Inflammatory macrophage treated with lipopolysaccharide for 1 hour (primary cell): ENCODE data around the gene PRKCE.
"Not testable (repeated sequence)": the region's sequence is repeated elsewhere in the genome, so short reads cannot be mapped to it uniquely, and the experiment has no call there.

Experiments
- DNase-seq, 2 donors: peaks; one replicate each; pipeline ENCODE4 v3.0.0-alpha.2; 2020 to 2022

The PRKCE gene

GRCh38 chr2:45843136-45843535 is 191.7 kb downstream of the PRKCE start:
- peak; percentile 25 to 39 for DNase-seq

- no peak for DNase-seq
Measured at GRCh38 chr2:45844796-45845457, 193.5 kb downstream of the PRKCE start.

GRCh38 chr2:45845566-45845965 is 194.1 kb downstream of the PRKCE start:
- DNase-seq, result no peak

GRCh38 chr2:45849491-45850283 is 198.2 kb downstream of the PRKCE start:
- DNase-seq, result no peak

- DNase-seq, result no peak
Measured at GRCh38 chr2:45850558-45850957, 199.1 kb downstream of the PRKCE start.

- no peak for DNase-seq
Measured at GRCh38 chr2:45851111-45851510, 199.6 kb downstream of the PRKCE start.

GRCh38 chr2:45851576-45852304 is 200.3 kb downstream of the PRKCE start:
- DNase-seq, result no peak

- no peak for DNase-seq
Measured at GRCh38 chr2:45852450-45853150, 201.1 kb downstream of the PRKCE start.

- DNase-seq, result no peak
Measured at GRCh38 chr2:45855374-45855773, 203.9 kb downstream of the PRKCE start.

- DNase-seq, result no peak
Measured at GRCh38 chr2:45856391-45857274, 205.2 kb downstream of the PRKCE start.

- DNase-seq, result no peak
Measured at GRCh38 chr2:45857275-45857609, 205.8 kb downstream of the PRKCE start.

GRCh38 chr2:45857867-45858520 is 206.5 kb downstream of the PRKCE start:
- no peak for DNase-seq

GRCh38 chr2:45858872-45859271 is 207.4 kb downstream of the PRKCE start:
- not testable (repeated sequence) for DNase-seq

- DNase-seq, result no peak
Measured at GRCh38 chr2:45859682-45860081, 208.2 kb downstream of the PRKCE start.

GRCh38 chr2:45860136-45861121 is 209.0 kb downstream of the PRKCE start:
- peak; percentile 49 to 55 for DNase-seq

- DNase-seq, result no peak
Measured at GRCh38 chr2:45862843-45863242, 211.4 kb downstream of the PRKCE start.

- DNase-seq, result no peak
Measured at GRCh38 chr2:45864121-45864520, 212.6 kb downstream of the PRKCE start.

GRCh38 chr2:45867349-45867748 is 215.9 kb downstream of the PRKCE start:
- DNase-seq, result no peak

- no peak for DNase-seq
Measured at GRCh38 chr2:45867800-45868199, 216.3 kb downstream of the PRKCE start.

GRCh38 chr2:45869165-45869501 is 217.7 kb downstream of the PRKCE start:
- DNase-seq, result no peak
